Fibroblast of mammary gland (primary cell): ENCODE data around the gene ORAI2.
"Not testable (repeated sequence)": the region's sequence is repeated elsewhere in the genome, so short reads cannot be mapped to it uniquely, and the experiment has no call there.

Experiments
- DNase-seq: peaks from one replicate; pipeline ENCODE4 v3.0.0-alpha.2; 2010; ENCODE audit warnings: low read depth
- H3K4me3 ChIP-seq: 2 replicates; pipeline ENCODE4 v1.5.1; 2011; ENCODE audit warnings: low read depth, mild to moderate bottlenecking, low read length, moderate library complexity; ENCODE audit not compliant: control insufficient read depth
- TF ChIP-seq, protein P1 (sequence below): conservative IDR thresholded peaks from 2 replicates; pipeline ENCODE4 v1.5.1; 2011; ENCODE audit warnings: low read depth, low read length, inconsistent platforms; ENCODE audit not compliant: control insufficient read depth, insufficient read depth

ORAI2 gene

DNA sequence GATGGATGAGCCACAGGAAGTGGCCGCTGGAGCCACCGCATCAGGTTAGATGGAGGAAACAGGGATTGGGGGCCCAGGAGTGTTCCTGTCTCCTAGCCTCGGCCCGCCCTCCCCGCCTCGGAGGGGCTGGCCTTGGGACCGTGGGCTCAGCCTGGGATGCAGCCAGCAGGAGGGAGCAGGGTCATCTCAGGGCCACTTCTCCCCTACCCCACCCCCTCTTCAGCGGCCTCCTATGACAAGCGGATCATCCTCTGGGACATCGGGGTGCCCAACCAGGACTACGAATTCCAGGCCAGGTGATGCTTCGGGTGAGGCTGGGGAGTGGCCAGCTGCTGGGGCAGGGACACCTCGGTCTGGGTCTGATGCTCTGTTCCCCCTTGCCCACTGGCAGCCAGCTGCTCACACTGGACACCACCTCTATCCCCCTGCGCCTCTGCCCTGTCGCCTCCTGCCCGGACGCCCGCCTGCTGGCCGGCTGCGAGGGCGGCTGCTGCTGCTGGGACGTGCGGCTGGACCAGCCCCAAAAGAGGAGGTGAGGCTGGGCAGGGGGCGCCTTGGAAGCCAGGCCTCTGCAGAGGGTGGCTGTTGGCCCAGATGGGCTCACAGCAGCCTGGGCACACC is 36.1 kb downstream of the ORAI2 start:
- no peak overlapping the region for H3K4me3 ChIP-seq
- DNase-seq, result no peak
- TF ChIP-seq, protein P1, sequence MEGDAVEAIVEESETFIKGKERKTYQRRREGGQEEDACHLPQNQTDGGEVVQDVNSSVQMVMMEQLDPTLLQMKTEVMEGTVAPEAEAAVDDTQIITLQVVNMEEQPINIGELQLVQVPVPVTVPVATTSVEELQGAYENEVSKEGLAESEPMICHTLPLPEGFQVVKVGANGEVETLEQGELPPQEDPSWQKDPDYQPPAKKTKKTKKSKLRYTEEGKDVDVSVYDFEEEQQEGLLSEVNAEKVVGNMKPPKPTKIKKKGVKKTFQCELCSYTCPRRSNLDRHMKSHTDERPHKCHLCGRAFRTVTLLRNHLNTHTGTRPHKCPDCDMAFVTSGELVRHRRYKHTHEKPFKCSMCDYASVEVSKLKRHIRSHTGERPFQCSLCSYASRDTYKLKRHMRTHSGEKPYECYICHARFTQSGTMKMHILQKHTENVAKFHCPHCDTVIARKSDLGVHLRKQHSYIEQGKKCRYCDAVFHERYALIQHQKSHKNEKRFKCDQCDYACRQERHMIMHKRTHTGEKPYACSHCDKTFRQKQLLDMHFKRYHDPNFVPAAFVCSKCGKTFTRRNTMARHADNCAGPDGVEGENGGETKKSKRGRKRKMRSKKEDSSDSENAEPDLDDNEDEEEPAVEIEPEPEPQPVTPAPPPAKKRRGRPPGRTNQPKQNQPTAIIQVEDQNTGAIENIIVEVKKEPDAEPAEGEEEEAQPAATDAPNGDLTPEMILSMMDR, result no peak

DNA sequence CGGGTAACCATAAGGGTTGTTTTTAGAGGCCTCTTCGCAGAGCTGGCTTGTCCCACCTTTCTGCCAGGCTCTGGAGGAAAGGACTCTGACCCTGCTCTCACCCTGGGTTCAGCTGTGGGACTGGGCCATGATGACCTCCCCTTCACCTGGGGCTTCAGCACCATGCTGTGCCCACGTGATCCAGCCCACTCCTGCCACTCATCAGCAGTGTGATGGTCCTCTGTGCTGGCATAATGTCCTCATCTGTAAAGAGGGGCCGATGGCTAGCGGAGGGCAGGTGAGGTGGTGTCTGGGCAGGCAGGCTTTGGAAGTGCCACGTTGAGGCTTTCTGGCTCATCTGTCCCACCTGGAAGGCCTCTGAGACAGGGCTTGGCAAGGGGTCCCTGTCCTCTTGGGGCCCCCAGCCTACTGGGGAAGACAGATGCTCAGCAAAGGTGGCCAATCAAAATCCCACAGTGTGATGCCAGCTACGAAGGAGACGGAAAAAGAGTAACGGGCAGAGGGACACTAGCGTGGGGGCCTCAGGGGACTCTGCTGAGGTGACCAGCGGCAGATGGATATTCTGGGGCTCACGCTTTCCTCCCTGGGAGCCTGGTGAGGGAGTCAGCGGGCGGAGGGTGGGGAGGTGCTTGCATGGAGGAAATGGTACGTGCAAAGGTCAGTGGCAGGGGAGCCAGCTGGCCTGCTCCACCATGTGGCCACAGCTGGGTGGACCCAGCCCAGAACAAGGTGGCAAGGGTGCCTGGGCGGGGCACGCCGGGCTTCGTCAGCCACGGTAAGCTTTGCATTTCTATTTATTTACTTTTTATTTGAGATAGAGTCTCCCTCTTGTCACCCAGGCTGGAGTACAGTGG is 36.8 kb downstream of the ORAI2 start:
- no peak overlapping the region for H3K4me3 ChIP-seq
- TF ChIP-seq, protein P1, result no peak
- DNase-seq, result no peak

DNA sequence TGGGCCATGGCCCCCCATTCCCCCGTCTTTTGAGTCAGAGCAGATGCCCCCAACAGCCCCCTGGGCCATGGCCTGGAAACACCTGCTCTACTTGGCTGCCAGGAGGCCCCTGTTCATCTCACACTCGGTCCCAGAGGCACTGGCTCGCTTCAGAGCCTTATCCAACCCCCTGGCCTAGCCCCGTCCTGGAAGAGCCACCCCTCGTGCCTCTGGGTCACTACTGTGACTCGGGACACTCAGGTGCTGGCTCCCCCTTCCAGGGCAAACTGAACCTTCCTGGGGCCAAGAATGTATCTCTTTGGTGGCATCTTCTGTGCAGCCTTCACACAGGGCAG is 38.4 kb downstream of the ORAI2 start:
- DNase-seq, result no peak
- H3K4me3 ChIP-seq, result no peak overlapping the region
- TF ChIP-seq, protein P1, result no peak

DNA sequence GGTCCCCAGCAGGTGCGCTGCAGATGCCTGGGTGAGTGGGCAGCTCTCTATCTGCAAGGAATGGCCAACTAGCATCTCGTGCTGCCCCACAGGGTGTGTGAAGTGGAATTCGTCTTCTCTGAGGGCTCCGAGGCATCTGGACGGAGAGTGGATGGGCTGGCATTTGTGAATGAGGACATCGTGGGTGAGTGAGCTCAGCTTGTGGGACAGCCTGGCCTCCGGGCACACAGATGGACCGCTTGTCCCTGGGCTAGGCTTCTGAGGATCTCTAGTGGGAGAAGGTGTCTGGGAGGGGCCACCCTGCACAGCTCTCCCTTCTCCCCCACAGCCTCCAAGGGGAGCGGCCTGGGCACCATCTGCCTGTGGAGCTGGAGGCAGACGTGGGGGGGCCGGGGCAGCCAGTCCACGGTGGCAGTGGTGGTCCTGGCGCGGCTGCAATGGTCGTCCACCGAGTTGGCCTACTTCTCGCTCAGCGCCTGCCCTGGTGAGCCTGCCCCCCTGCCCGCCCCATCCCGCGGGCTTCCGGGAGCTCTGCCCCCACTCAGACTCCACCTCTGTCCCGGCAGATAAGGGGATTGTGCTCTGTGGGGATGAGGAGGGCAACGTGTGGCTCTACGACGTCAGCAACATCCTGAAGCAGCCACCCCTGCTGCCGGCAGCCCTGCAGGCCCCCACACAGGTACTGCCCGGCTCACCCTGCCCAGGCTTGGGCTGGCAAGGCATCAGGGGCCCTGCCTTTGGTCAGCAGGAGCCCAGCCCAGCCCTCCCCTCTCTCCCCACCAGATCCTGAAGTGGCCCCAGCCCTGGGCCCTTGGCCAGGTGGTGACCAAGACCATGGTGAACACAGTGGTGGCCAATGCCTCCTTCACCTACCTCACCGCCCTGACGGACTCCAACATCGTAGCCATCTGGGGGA is 39.0 kb downstream of the ORAI2 start:
- DNase-seq, result no peak
- no peak overlapping the region for H3K4me3 ChIP-seq
- TF ChIP-seq, protein P1, result no peak

DNA sequence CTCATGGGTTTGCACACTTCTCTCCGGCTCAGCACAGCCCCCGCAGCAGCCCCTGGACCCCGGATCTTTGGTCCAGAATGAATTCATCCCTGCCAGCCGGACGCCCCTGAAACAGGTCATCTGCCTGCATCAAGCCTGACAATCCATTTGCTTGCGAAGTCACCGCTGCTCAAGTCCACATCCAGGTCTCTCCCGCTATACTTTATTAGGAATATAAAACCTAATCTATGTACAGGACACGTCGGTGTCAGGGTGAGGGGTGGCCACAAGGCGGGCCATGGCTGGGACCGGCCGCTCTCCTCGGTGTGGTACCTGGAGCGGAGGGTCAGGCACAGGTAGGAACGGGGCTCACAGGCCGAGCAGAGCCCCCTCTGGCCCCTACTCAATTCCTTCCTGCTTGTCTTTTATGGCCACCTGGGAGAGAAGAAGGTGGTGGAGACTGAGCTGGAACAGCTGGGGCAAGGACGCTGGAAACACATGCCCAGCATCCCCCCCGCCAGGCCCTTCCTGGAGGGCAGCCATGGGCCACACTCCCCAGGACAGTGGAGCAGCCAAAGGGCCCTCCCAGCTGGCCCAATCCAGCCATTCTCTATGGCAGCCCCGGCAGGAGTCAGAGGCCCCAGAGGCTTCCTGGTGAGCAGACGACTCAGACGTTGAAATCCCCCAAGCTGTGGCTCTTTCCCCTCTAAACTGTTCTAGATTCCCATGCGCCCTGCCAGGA is 40.1 kb downstream of the ORAI2 start:
- H3K4me3 ChIP-seq, result no peak overlapping the region
- no peak for DNase-seq
- TF ChIP-seq, protein P1, result no peak

DNA sequence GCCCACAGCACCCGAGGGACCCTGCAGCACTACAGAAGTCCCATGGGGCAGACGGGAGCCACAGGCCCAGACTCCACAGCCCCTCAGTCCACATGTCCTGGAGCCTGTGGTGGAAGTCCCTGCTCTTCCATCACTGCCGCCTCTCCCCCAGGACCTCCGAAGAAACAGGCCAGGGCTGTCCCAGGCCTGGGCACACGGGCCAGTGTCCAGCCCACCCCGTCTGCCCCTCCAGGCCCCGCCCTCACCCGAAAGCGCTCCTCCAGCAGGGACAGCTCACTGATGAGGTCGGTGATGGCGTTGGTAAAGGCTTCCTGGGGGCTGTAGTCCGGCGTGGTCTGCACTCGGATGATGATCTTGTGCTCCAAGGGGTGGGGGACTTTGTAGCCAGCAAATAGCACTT is 40.7 kb downstream of the ORAI2 start:
- not testable (repeated sequence) for H3K4me3 ChIP-seq, DNase-seq

DNA sequence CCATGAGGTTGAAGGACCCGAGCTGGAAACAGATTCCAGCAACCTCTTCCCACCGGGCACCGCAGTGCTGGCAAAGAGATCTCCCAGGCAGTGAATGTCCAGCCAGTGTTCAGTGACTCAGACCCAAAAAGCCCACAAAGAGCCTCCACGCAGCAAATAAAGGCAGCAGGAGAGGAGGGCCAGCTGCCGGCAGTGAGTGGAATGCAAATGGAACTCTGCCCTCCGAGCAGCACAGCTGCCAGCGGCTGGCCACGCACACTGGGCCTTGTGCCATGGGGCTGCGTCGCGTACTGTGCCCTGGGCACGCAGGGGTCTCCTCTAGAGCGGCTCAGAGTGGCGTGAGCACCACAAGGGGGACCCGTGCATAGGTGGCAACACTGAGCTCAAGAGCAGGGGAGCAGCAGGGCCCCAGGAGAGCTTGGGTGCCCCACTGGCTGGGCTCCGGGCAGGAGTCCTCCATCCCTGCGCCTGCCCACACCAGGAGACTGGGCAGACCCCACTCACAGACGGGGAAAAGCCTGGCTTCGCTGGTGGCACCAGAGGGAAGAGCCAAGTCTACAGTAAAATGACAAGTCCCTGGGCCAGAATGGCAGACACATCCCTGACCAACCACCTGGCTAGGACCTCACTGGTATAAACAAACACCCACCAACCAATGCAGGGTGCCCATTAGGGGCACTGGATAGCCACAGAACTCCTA is 41.5 kb downstream of the ORAI2 start:
- not testable (repeated sequence) for H3K4me3 ChIP-seq
- DNase-seq, result peak; percentile 7

DNA sequence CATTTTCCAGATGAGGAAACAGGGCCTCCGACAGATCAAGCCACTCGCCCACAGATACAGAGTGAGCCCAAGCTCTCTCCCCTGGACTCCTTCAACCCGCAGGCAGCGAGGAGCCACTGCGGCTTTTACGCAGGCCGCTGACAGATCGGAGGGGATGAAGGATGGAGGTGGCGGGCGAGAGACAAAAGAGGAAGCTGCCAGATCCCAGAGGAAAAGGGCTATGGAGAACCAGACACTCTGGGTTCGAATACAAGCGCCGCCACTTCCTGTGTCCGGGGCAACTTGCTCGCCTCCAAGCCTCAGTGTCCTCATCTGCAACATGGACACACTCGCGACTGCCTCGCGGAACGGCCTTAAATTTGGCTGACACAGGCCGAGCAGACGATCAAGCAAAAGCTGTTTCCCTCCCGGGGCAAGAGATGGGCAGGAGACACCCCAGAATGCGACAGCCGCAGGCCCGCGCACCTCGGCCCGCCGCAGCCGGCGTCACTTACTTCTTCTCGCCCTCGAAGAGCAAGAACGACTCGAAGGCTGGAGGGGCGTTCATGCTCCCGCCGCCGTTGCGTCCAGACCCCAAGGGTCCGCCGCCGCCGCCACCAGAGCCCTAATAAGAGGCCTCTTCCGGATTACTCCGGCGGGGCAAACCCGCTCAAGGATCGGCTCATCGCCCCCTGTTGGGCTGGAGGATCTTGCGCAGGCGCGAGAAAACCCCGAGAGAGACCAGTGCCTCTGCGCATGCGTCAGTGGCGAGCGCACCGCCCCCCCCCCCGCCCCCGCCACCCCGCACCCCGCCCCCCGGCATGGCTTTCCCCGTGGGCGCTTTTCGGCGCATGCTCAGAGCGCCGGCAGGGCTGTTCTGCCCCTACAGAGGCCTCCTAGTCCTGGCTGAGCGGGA is 45.2 kb downstream of the ORAI2 start, which contains the start of gene POLR2J:
Gene POLR2J, minus strand, starts transcription at position 609 of the 895 bp plus-strand sequence. Its CDS starts 62 bp downstream, at position 547.
- H3K4me3 ChIP-seq, result peak within 1 kb of the TSS; percentile 37

DNA sequence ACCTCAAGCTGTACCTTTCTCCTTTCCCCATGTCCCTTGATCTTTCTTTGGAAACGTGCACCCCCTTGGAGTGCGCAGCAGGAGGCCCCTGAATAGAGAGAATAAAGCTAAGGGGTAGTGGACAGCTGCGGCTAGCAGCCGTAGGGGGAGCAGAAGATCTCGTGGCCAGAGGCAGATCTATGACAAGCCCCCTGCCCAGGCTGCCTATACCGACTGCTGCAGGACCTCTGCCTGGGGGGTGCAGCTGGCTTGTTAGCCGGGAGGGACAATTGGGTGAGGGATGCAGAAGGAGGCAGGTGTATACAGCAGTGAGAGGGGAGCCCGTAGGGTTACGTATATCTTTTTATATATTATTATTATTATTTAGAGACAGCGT is 45.8 kb downstream of the ORAI2 start:
- DNase-seq, H3K4me3 ChIP-seq: not testable (repeated sequence)

More for the DNA sequence above, 45.2 kb downstream of the ORAI2 start, which contains the start of gene POLR2J:
- peak; percentile 79 for DNase-seq
